ENCODE data around the gene SLC23A1. TPM values are rescaled to one million over a fixed set of nuclear protein-coding genes. Genes with fewer than 3 reads are reported as not detected.
A peak's percentile ranks its signal among the peaks of the same experiment; 100 is the strongest.
"Not testable (repeated sequence)": the region's sequence is repeated elsewhere in the genome, so short reads cannot be mapped to it uniquely, and the experiment has no call there.

The SLC23A1 gene
- total RNA-seq, 2 donors from 2014 or later, result not detected

GRCh38 chr5:139410121-139410992 lies 27.3 kb upstream of the SLC23A1 start:
- no peak for DNase-seq (ENCODE audit: low spot score)
- intact Hi-C loops (cut with DNase I), result no loop called here

- not testable (repeated sequence) for DNase-seq (ENCODE audit: low spot score)
These were observed 26.0 kb upstream of the SLC23A1 start for GRCh38 chr5:139409116-139409515.

GRCh38 chr5:139408191-139408590 lies 25.1 kb upstream of the SLC23A1 start:
- intact Hi-C loops (cut with DNase I), result loop anchor here in 1 of 2 donors (10.0 kb wide), 1 partner anchor 1163 kb away; no protein-coding TSS in a partner anchor
- no peak for DNase-seq (ENCODE audit: low spot score)

More at GRCh38 chr5:139409116-139409515, 26.0 kb upstream of the SLC23A1 start:
- intact Hi-C loops (cut with DNase I), result loop anchor here in 1 of 2 donors (10.0 kb wide), 1 partner anchor 1164 kb away; no protein-coding TSS in a partner anchor

GRCh38 chr5:139407517-139407916 lies 24.4 kb upstream of the SLC23A1 start:
- intact Hi-C loops (cut with DNase I), result loop anchor here in 1 of 2 donors (10.0 kb wide), 1 partner anchor 1163 kb away; no protein-coding TSS in a partner anchor
- no peak for DNase-seq (ENCODE audit: low spot score)

GRCh38 chr5:139406963-139407362 lies 23.9 kb upstream of the SLC23A1 start:
- intact Hi-C loops (cut with DNase I), result loop anchor here in 1 of 2 donors (10.0 kb wide), 1 partner anchor 1162 kb away; no protein-coding TSS in a partner anchor
- DNase-seq (ENCODE audit: low spot score), result no peak

- intact Hi-C loops (cut with DNase I), result loop anchor here in 1 of 2 donors (10.0 kb wide), 1 partner anchor 1160 kb away; no protein-coding TSS in a partner anchor
- peak; percentile 2 for DNase-seq (ENCODE audit: low spot score)
These were observed 21.4 kb upstream of the SLC23A1 start for GRCh38 chr5:139404484-139404840.

- intact Hi-C loops (cut with DNase I), result loop anchor here in 1 of 2 donors (10.0 kb wide), 1 partner anchor 1159 kb away; no protein-coding TSS in a partner anchor
- peak; percentile 99 for DNase-seq (ENCODE audit: low spot score)
These were observed 20.8 kb upstream of the SLC23A1 start, which contains the start of gene SPATA24 for GRCh38 chr5:139403787-139404483. Gene SPATA24, minus strand, starts transcription at chr5:139404089. Its CDS starts 29 bp downstream, at chr5:139404060.

GRCh38 chr5:139403418-139403786 lies 20.3 kb upstream of the SLC23A1 start:
- intact Hi-C loops (cut with DNase I), result loop anchor here in 1 of 2 donors (10.0 kb wide), 1 partner anchor 1159 kb away; no protein-coding TSS in a partner anchor
- no peak for DNase-seq (ENCODE audit: low spot score)

- intact Hi-C loops (cut with DNase I), result loop anchor here in 1 of 2 donors (10.0 kb wide), 1 partner anchor 1158 kb away; no protein-coding TSS in a partner anchor
- DNase-seq (ENCODE audit: low spot score), result peak; percentile 69
These were observed 19.6 kb upstream of the SLC23A1 start for GRCh38 chr5:139402561-139403158.

GRCh38 chr5:139401546-139401945 lies 18.4 kb upstream of the SLC23A1 start:
- intact Hi-C loops (cut with DNase I), result loop anchor here in 1 of 2 donors (10.0 kb wide), 1 partner anchor 1157 kb away; no protein-coding TSS in a partner anchor
- peak; percentile 32 for DNase-seq (ENCODE audit: low spot score)

GRCh38 chr5:139399501-139400121 lies 16.5 kb upstream of the SLC23A1 start:
- no peak for DNase-seq (ENCODE audit: low spot score)
- intact Hi-C loops (cut with DNase I), result loop anchor here in 1 of 2 donors (10.0 kb wide), 1 partner anchor 1155 kb away; no protein-coding TSS in a partner anchor

- intact Hi-C loops (cut with DNase I), result no loop called here
- DNase-seq (ENCODE audit: low spot score), result no peak
These were observed 14.8 kb upstream of the SLC23A1 start for GRCh38 chr5:139397921-139398320.

- intact Hi-C loops (cut with DNase I), result no loop called here
- DNase-seq (ENCODE audit: low spot score), result no peak
These were observed 13.6 kb upstream of the SLC23A1 start for GRCh38 chr5:139396691-139397090.

- no peak for DNase-seq (ENCODE audit: low spot score)
- intact Hi-C loops (cut with DNase I), result no loop called here
These were observed 12.9 kb upstream of the SLC23A1 start for GRCh38 chr5:139395844-139396640.

- intact Hi-C loops (cut with DNase I), result no loop called here
These were observed 11.8 kb upstream of the SLC23A1 start, which contains the start of gene PROB1 for GRCh38 chr5:139394654-139395566. Gene PROB1, minus strand, starts transcription at chr5:139395104. Its CDS starts 23 bp downstream, at chr5:139395081.

GRCh38 chr5:139394123-139394653 lies 11.1 kb upstream of the SLC23A1 start:
- intact Hi-C loops (cut with DNase I), result no loop called here
- DNase-seq (ENCODE audit: low spot score), result no peak

More at GRCh38 chr5:139394654-139395566, 11.8 kb upstream of the SLC23A1 start, which contains the start of gene PROB1:
- DNase-seq (ENCODE audit: low spot score), result no peak

Data from posterior vena cava (tissue), 2 donors.